GM19395 (cell line): ENCODE measurements around the gene KCTD5.
"Not testable (repeated sequence)": the region's sequence is repeated elsewhere in the genome, so short reads cannot be mapped to it uniquely, and the experiment has no call there.

ENCODE experiments used
- ATAC-seq: cut with Tn5 transposase; IDR thresholded peaks from one replicate; pipeline ENCODE4 v1.9.1; 2021; ENCODE audit warnings: mild to moderate bottlenecking, moderate library complexity; ENCODE audit not compliant: unreplicated experiment

Gene KCTD5

GRCh38 chr16:2721634-2722173, 39.4 kb downstream of the KCTD5 start:
- not testable (repeated sequence) for ATAC-seq

GRCh38 chr16:2724088-2724676, 41.9 kb downstream of the KCTD5 start:
- ATAC-seq = no peak

GRCh38 chr16:2724816-2725348, 42.6 kb downstream of the KCTD5 start:
- ATAC-seq = no peak

- ATAC-seq = no peak
These were observed 44.6 kb downstream of the KCTD5 start for GRCh38 chr16:2726923-2727322.

GRCh38 chr16:2728034-2728433, 45.7 kb downstream of the KCTD5 start:
- no peak for ATAC-seq

GRCh38 chr16:2734844-2735515, 52.7 kb downstream of the KCTD5 start:
- no peak for ATAC-seq

- ATAC-seq = no peak
These were observed 54.3 kb downstream of the KCTD5 start for GRCh38 chr16:2736476-2737237.

GRCh38 chr16:2737238-2737605, 54.9 kb downstream of the KCTD5 start:
- ATAC-seq = no peak

- no peak for ATAC-seq
These were observed 55.6 kb downstream of the KCTD5 start for GRCh38 chr16:2737895-2738418.

GRCh38 chr16:2738615-2739014, 56.3 kb downstream of the KCTD5 start:
- ATAC-seq = no peak

- no peak for ATAC-seq
These were observed 57.5 kb downstream of the KCTD5 start for GRCh38 chr16:2739625-2740430.

- no peak for ATAC-seq
These were observed 58.2 kb downstream of the KCTD5 start for GRCh38 chr16:2740476-2740875.

- no peak for ATAC-seq
These were observed 58.8 kb downstream of the KCTD5 start for GRCh38 chr16:2741168-2741567.

- no peak for ATAC-seq
These were observed 60.1 kb downstream of the KCTD5 start for GRCh38 chr16:2742323-2743006.

GRCh38 chr16:2743007-2743810, 60.9 kb downstream of the KCTD5 start:
- ATAC-seq = no peak

- ATAC-seq = no peak
These were observed 62.4 kb downstream of the KCTD5 start for GRCh38 chr16:2744711-2745110.

GRCh38 chr16:2745116-2745890, 63.0 kb downstream of the KCTD5 start:
- ATAC-seq = no peak

- no peak for ATAC-seq
These were observed 63.6 kb downstream of the KCTD5 start for GRCh38 chr16:2745961-2746360.
